OCI-LY1 (cell line): ENCODE results near the gene SAYSD1.

Experiments used
- H2AFZ ChIP-seq: fragments of 200-600 bp; sonication (generic), shearing (Covaris generic); 2 replicates; pipeline ENCODE4 v1.6.0; 2014; ENCODE audit warnings: antibody characterized with exemption, mild to moderate bottlenecking, low read length
- H3F3A ChIP-seq: fragments of 200-600 bp; sonication (generic), shearing (Covaris generic); 2 replicates; pipeline ENCODE4 v1.6.0; 2014; ENCODE audit warnings: mild to moderate bottlenecking, antibody characterized with exemption, low read length, moderate library complexity; ENCODE audit not compliant: insufficient read depth
- H3K27ac ChIP-seq: fragments of 200-600 bp; sonication (generic); 2 replicates; pipeline ENCODE4 v1.5.1; 2014; ENCODE audit warnings: low read length, mixed run types, mild to moderate bottlenecking, low read depth; ENCODE audit not compliant: poor library complexity, severe bottlenecking
- H3K27me3 ChIP-seq: fragments of 200-600 bp; sonication (generic); 2 replicates; pipeline ENCODE4 v1.6.0; 2014; ENCODE audit warnings: antibody characterized with exemption, mild to moderate bottlenecking, low read length, moderate library complexity; ENCODE audit not compliant: insufficient read depth
- H3K36me3 ChIP-seq: fragments of 200-600 bp; sonication (generic); 2 replicates; pipeline ENCODE4 v1.6.1; 2014; ENCODE audit warnings: mild to moderate bottlenecking, antibody characterized with exemption, low read length, moderate library complexity, mixed read lengths; ENCODE audit not compliant: insufficient read depth
- H3K4me1 ChIP-seq: fragments of 200-600 bp; sonication (generic); 2 replicates; pipeline ENCODE4 v1.5.1; 2014; ENCODE audit warnings: mild to moderate bottlenecking, low read length, moderate library complexity; ENCODE audit not compliant: insufficient read depth, severe bottlenecking
- H3K4me2 ChIP-seq: fragments of 200-600 bp; sonication (generic), shearing (Covaris generic); 2 replicates; pipeline ENCODE4 v1.6.1; 2014; ENCODE audit warnings: low read length
- H3K4me3 ChIP-seq: fragments of 200-600 bp; sonication (generic); 2 replicates; pipeline ENCODE4 v1.5.1; 2014; ENCODE audit warnings: low read length, low read depth, mild to moderate bottlenecking, mixed read lengths; ENCODE audit not compliant: poor library complexity, severe bottlenecking
- H3K79me2 ChIP-seq: fragments of 200-600 bp; shearing (Covaris generic); 2 replicates; pipeline ENCODE4 v1.6.1; 2016; ENCODE audit warnings: mixed run types, low read length, mixed read lengths; ENCODE audit not compliant: insufficient read depth
- H3K9ac ChIP-seq: fragments of 200-600 bp; sonication (generic), shearing (Covaris generic); 2 replicates; pipeline ENCODE4 v1.6.1; 2014; ENCODE audit warnings: mild to moderate bottlenecking, low read length, mixed read lengths
- H3K9me2 ChIP-seq: fragments of 200-600 bp; sonication (generic), shearing (Covaris generic); 2 replicates; pipeline ENCODE4 v1.6.1; 2014; ENCODE audit warnings: low read depth, mild to moderate bottlenecking, low read length, mixed read lengths
- H3K9me3 ChIP-seq: fragments of 200-600 bp; shearing (Covaris generic); 2 replicates; pipeline ENCODE4 v1.6.1; 2014; ENCODE audit warnings: low read length, mixed read lengths
- H4K20me1 ChIP-seq: fragments of 200-600 bp; sonication (generic), shearing (Covaris generic); 2 replicates; pipeline ENCODE4 v1.6.0; 2016; ENCODE audit warnings: mild to moderate bottlenecking, low read length; ENCODE audit not compliant: insufficient read depth
- CTCF ChIP-seq: fragments of 200-600 bp; sonication (generic), shearing (Covaris generic); IDR thresholded peaks from 2 replicates; pipeline ENCODE4 v1.5.1; 2017; ENCODE audit warnings: mild to moderate bottlenecking, antibody characterized with exemption, low read length, moderate library complexity, mixed read lengths
- EZH2 ChIP-seq: fragments of 200-600 bp; sonication (generic), shearing (Covaris generic); IDR thresholded peaks from 2 replicates; pipeline ENCODE4 v1.8.0; 2017; ENCODE audit warnings: borderline replicate concordance, mixed run types, mild to moderate bottlenecking, antibody characterized with exemption, low read length, moderate library complexity, mixed read lengths

The SAYSD1 gene

GRCh38 chr6:39095578-39095977 is 19.4 kb downstream of the SAYSD1 start:
- Histone ChIP-seq H3K27me3 (no peaks in the 10 kb centered on the region), H3K4me2 (no peak overlapping the region), H3K27ac (no peak overlapping the region), H2AFZ (no peak overlapping the region), H3K9me3 (no peaks in the 10 kb centered on the region), H3K36me3 (no peaks in the 10 kb centered on the region), H3K4me3 (no peak overlapping the region), H3K79me2 (no peaks in the 10 kb centered on the region), H3K4me1 (no peaks in the 10 kb centered on the region), H3K9me2 (no peaks in the 10 kb centered on the region), H3F3A (no peaks in the 10 kb centered on the region), H3K9ac (no peak overlapping the region), H4K20me1 (no peaks in the 10 kb centered on the region)
- no peak for TF ChIP-seq EZH2
- no peak for TF ChIP-seq CTCF

GRCh38 chr6:39093149-39093708 is 21.8 kb downstream of the SAYSD1 start:
- no peaks in the 10 kb centered on the region for H3K79me2 ChIP-seq
- no peak overlapping the region for H3K9ac ChIP-seq
- no peaks in the 10 kb centered on the region for H3K27me3 ChIP-seq
- no peak overlapping the region for H3K27ac ChIP-seq
- H3K4me3 ChIP-seq, result no peak overlapping the region
- H2AFZ ChIP-seq, result no peak overlapping the region
- H3K9me3 ChIP-seq, result no peaks in the 10 kb centered on the region
- H4K20me1 ChIP-seq, result no peaks in the 10 kb centered on the region
- no peaks in the 10 kb centered on the region for H3K9me2 ChIP-seq
- no peak for TF ChIP-seq CTCF
- no peak for TF ChIP-seq EZH2
- no peak overlapping the region for H3K4me2 ChIP-seq
- H3K36me3 ChIP-seq, result no peaks in the 10 kb centered on the region
- H3F3A ChIP-seq, result no peaks in the 10 kb centered on the region
- no peaks in the 10 kb centered on the region for H3K4me1 ChIP-seq

GRCh38 chr6:39092124-39092523 is 22.9 kb downstream of the SAYSD1 start:
- H3K9me3 ChIP-seq, result no peaks in the 10 kb centered on the region
- H2AFZ ChIP-seq, result no peak overlapping the region
- H3K4me3 ChIP-seq, result no peak overlapping the region
- no peaks in the 10 kb centered on the region for H4K20me1 ChIP-seq
- H3K4me2 ChIP-seq, result no peak overlapping the region
- H3K36me3 ChIP-seq, result no peaks in the 10 kb centered on the region
- no peaks in the 10 kb centered on the region for H3K9me2 ChIP-seq
- no peaks in the 10 kb centered on the region for H3F3A ChIP-seq
- H3K27ac ChIP-seq, result no peak overlapping the region
- H3K9ac ChIP-seq, result no peak overlapping the region
- no peaks in the 10 kb centered on the region for H3K79me2 ChIP-seq
- H3K27me3 ChIP-seq, result no peaks in the 10 kb centered on the region
- no peaks in the 10 kb centered on the region for H3K4me1 ChIP-seq
- TF ChIP-seq CTCF (no peak), EZH2 (no peak)
